ENCODE measurements around the gene RPL22.

- no peak for TF ChIP-seq CTCF (IDR thresholded peaks at IDR 0.05)
- no peak for TF ChIP-seq POLR2A (IDR thresholded peaks at IDR 0.05)
Observed at GRCh38 chr1:6235296-6235677, 35.9 kb upstream of the RPL22 start.

All from heart left ventricle (tissue), 13 donors.